Skeletal muscle cell (primary cell): ENCODE results near the gene KCNS3.

Experiments used
- DNase-seq: peaks from one replicate; pipeline ENCODE4 v3.0.0-alpha.2; 2010; ENCODE audit warnings: low read depth
- H3K4me3 ChIP-seq: 2 replicates; pipeline ENCODE4 v1.5.1; 2011; ENCODE audit warnings: low read depth, mild to moderate bottlenecking, control low read depth, low read length, moderate library complexity

The KCNS3 gene

GRCh38 chr2:17878281-17879136 lies at the start of gene KCNS3:
KCNS3 (plus strand) TSS chr2:17878667; CDS start chr2:17931009, 52,342 bp downstream.
- DNase-seq: no peak
- H3K4me3 ChIP-seq: peak within 1 kb of the TSS; percentile 56

GRCh38 chr2:17830053-17831034 lies 48.1 kb upstream of the KCNS3 start:
- H3K4me3 ChIP-seq: peak overlapping the region; percentile 29
- DNase-seq: no peak

- H3K4me3 ChIP-seq: no peak overlapping the region
- DNase-seq: no peak
These were observed 43.0 kb upstream of the KCNS3 start for GRCh38 chr2:17835516-17835915.

GRCh38 chr2:17839959-17840358 lies 38.5 kb upstream of the KCNS3 start:
- no peak for DNase-seq
- no peak overlapping the region for H3K4me3 ChIP-seq

- DNase-seq: no peak
- no peak overlapping the region for H3K4me3 ChIP-seq
These were observed 35.0 kb upstream of the KCNS3 start for GRCh38 chr2:17843457-17843856.

GRCh38 chr2:17845806-17846205 lies 32.7 kb upstream of the KCNS3 start:
- DNase-seq: no peak
- no peak overlapping the region for H3K4me3 ChIP-seq

GRCh38 chr2:17846676-17847075 lies 31.8 kb upstream of the KCNS3 start:
- DNase-seq: no peak
- no peak overlapping the region for H3K4me3 ChIP-seq

- no peak for DNase-seq
- no peak overlapping the region for H3K4me3 ChIP-seq
These were observed 31.2 kb upstream of the KCNS3 start for GRCh38 chr2:17847236-17847635.

GRCh38 chr2:17849275-17849674 lies 29.2 kb upstream of the KCNS3 start:
- H3K4me3 ChIP-seq: no peak overlapping the region

GRCh38 chr2:17850151-17850550 lies 28.3 kb upstream of the KCNS3 start:
- H3K4me3 ChIP-seq: no peak overlapping the region
- DNase-seq: no peak

More at GRCh38 chr2:17849275-17849674, 29.2 kb upstream of the KCNS3 start:
- DNase-seq: no peak

- DNase-seq: peak; percentile 25
- no peak overlapping the region for H3K4me3 ChIP-seq
These were observed 26.5 kb upstream of the KCNS3 start for GRCh38 chr2:17851731-17852585.

GRCh38 chr2:17853799-17854198 lies 24.7 kb upstream of the KCNS3 start:
- H3K4me3 ChIP-seq: no peak overlapping the region
- DNase-seq: no peak

- no peak overlapping the region for H3K4me3 ChIP-seq
- DNase-seq: no peak
These were observed 21.4 kb upstream of the KCNS3 start for GRCh38 chr2:17857021-17857420.

- no peak overlapping the region for H3K4me3 ChIP-seq
- DNase-seq: no peak
These were observed 20.4 kb upstream of the KCNS3 start for GRCh38 chr2:17858064-17858463.

- no peak overlapping the region for H3K4me3 ChIP-seq
- no peak for DNase-seq
These were observed 14.9 kb upstream of the KCNS3 start for GRCh38 chr2:17863539-17863938.

GRCh38 chr2:17864676-17865075 lies 13.8 kb upstream of the KCNS3 start:
- no peak overlapping the region for H3K4me3 ChIP-seq
- DNase-seq: no peak

GRCh38 chr2:17867133-17867532 lies 11.3 kb upstream of the KCNS3 start:
- DNase-seq: no peak
- no peak overlapping the region for H3K4me3 ChIP-seq

GRCh38 chr2:17869128-17869527 lies 9.3 kb upstream of the KCNS3 start:
- no peak for DNase-seq

GRCh38 chr2:17871639-17872038 lies 6.8 kb upstream of the KCNS3 start:
- no peak for DNase-seq
- no peak overlapping the region for H3K4me3 ChIP-seq

More at GRCh38 chr2:17869128-17869527, 9.3 kb upstream of the KCNS3 start:
- no peak overlapping the region for H3K4me3 ChIP-seq
